Muscle layer of duodenum (tissue), 2 donors: ENCODE results near the gene WDR20.
"Not testable (repeated sequence)": the region's sequence is repeated elsewhere in the genome, so short reads cannot be mapped to it uniquely, and the experiment has no call there.

Experiments
- H3K27ac ChIP-seq: one replicate; pipeline ENCODE4 v1.7.0; 2013; ENCODE audit warnings: mild to moderate bottlenecking, low read length
- H3K27me3 ChIP-seq: one replicate; pipeline ENCODE4 v1.7.0; 2013; ENCODE audit warnings: low read depth, mild to moderate bottlenecking, control low read depth, low read length
- H3K36me3 ChIP-seq, 2 donors: one replicate each; pipeline ENCODE4 v1.7.0; 2013; ENCODE audit warnings: low read length in 2 of 2, control low read depth in 1 of 2, mild to moderate bottlenecking in 1 of 2; ENCODE audit not compliant: insufficient read depth in 2 of 2, control insufficient read depth in 1 of 2
- H3K4me1 ChIP-seq, 2 donors: one replicate each; pipeline ENCODE4 v1.7.0; 2013; ENCODE audit warnings: low read length in 2 of 2, mild to moderate bottlenecking in 2 of 2, control low read depth in 1 of 2, moderate library complexity in 1 of 2; ENCODE audit not compliant: insufficient read depth in 2 of 2, control insufficient read depth in 1 of 2
- H3K4me3 ChIP-seq, 2 donors: one replicate each; pipeline ENCODE4 v1.7.0; 2013; ENCODE audit warnings: low read length in 2 of 2, low read depth in 1 of 2, mild to moderate bottlenecking in 1 of 2
- H3K9me3 ChIP-seq, 2 donors: one replicate each; pipeline ENCODE4 v1.7.0; 2013; ENCODE audit warnings: low read length in 2 of 2, control low read depth in 1 of 2, mild to moderate bottlenecking in 1 of 2; ENCODE audit not compliant: control insufficient read depth in 1 of 2
- donor health status: healthy.

Gene WDR20

GRCh38 chr14:102243795-102244194 lies 104.1 kb downstream of the WDR20 start:
- not testable (repeated sequence) for H3K27ac ChIP-seq, H3K4me3 ChIP-seq

GRCh38 chr14:102246071-102246470 lies 106.4 kb downstream of the WDR20 start:
- H3K9me3 ChIP-seq: no peaks in the 10 kb centered on the region
- H3K4me1 ChIP-seq: no peaks in the 10 kb centered on the region
- peaks cover 0 to 16% of the 10 kb centered on the region in 2 donors for H3K36me3 ChIP-seq
- H3K27me3 ChIP-seq: no peaks in the 10 kb centered on the region
- no peak overlapping the region for H3K27ac ChIP-seq
- no peak overlapping the region for H3K4me3 ChIP-seq

More at GRCh38 chr14:102243795-102244194, 104.1 kb downstream of the WDR20 start:
- H3K9me3 ChIP-seq, H3K36me3 ChIP-seq, H3K4me1 ChIP-seq, H3K27me3 ChIP-seq: not testable (repeated sequence)

- no peak overlapping the region for H3K27ac ChIP-seq
- H3K4me3 ChIP-seq: no peak overlapping the region
- H3K27me3 ChIP-seq: no peaks in the 10 kb centered on the region
- no peaks in the 10 kb centered on the region for H3K4me1 ChIP-seq
- peaks cover 0 to 16% of the 10 kb centered on the region in 2 donors for H3K36me3 ChIP-seq
- no peaks in the 10 kb centered on the region for H3K9me3 ChIP-seq
These were observed 108.4 kb downstream of the WDR20 start for GRCh38 chr14:102248121-102248520.

DNA sequence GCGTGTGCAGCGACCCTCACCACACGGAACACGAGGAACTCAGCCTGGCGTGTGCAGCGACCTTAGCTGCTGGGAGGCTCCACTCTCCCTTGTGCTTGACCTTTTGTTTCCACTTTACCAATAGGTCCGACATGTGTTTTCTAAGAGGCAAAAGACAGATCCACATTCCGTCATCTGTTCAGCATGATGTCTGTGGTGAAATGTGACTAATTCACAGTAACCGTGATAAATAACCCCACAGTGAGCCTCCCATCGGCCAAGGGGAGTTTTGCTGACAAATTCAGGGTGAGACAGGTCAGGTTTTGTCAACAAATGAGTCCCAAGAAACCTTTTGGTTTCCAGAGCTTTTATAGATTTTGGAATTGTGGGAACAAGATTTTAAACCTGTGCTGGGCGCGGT lies 109.3 kb downstream of the WDR20 start:
- H3K36me3 ChIP-seq: peaks cover 0 to 16% of the 10 kb centered on the region in 2 donors
- no peak overlapping the region for H3K4me3 ChIP-seq
- H3K9me3 ChIP-seq: no peaks in the 10 kb centered on the region
- H3K4me1 ChIP-seq: no peaks in the 10 kb centered on the region
- H3K27ac ChIP-seq: no peak overlapping the region
- no peaks in the 10 kb centered on the region for H3K27me3 ChIP-seq

DNA sequence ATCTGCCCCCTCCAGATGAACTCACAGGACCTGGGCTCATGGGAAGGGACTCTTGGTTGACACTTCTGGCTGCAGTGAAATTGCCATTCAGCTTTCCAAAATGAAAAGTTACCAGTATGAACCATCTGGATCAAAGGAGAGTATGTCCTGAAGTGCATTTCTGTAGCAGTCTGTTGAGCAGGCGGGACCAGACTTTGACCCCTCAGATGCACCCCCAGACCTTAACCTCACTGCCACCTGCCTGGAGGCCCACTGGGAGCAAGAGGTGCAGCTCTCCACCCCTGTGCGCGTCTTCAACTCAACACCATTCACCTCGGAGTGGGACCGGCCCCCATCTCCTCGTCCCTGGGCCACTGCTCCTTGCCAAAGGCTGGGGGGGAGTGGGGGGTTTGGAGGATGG lies 110.3 kb downstream of the WDR20 start:
- Histone ChIP-seq H3K36me3 (peaks cover 0 to 16% of the 10 kb centered on the region in 2 donors), H3K27ac (no peak overlapping the region), H3K9me3 (no peaks in the 10 kb centered on the region), H3K4me3 (no peak overlapping the region), H3K27me3 (no peaks in the 10 kb centered on the region), H3K4me1 (peaks cover 0 to under 1% of the 10 kb centered on the region in 2 donors)

- Histone ChIP-seq H3K27ac (no peak overlapping the region), H3K9me3 (no peaks in the 10 kb centered on the region), H3K27me3 (no peaks in the 10 kb centered on the region), H3K4me3 (no peak overlapping the region), H3K4me1 (peaks cover 0 to 7% of the 10 kb centered on the region in 2 donors), H3K36me3 (peaks cover 0 to 16% of the 10 kb centered on the region in 2 donors)
These were observed 110.9 kb downstream of the WDR20 start for GRCh38 chr14:102250636-102251035.

DNA sequence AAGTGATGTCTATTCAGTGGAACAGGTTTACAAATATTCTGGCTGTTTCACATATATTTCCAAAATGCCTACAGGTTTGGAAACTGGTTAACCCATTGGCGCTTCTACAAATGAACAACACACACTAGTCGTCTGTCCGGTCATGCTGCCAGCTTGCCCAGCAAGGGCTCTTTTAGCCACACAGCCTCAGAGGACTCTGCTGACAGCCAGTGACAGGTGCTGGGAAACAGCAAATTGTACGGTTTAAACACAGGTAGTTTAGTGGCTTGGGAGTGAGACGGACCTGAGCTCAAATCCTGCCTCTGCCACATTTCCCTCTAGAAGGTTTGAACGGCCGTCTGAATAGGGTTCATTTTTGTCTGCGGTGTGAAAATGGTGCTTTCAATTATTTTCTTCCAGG lies 111.5 kb downstream of the WDR20 start:
- Histone ChIP-seq H3K4me3 (no peak overlapping the region), H3K4me1 (peaks cover 0 to 7% of the 10 kb centered on the region in 2 donors), H3K27ac (no peak overlapping the region), H3K9me3 (no peaks in the 10 kb centered on the region), H3K27me3 (no peaks in the 10 kb centered on the region), H3K36me3 (peaks cover 0 to 16% of the 10 kb centered on the region in 2 donors)

DNA sequence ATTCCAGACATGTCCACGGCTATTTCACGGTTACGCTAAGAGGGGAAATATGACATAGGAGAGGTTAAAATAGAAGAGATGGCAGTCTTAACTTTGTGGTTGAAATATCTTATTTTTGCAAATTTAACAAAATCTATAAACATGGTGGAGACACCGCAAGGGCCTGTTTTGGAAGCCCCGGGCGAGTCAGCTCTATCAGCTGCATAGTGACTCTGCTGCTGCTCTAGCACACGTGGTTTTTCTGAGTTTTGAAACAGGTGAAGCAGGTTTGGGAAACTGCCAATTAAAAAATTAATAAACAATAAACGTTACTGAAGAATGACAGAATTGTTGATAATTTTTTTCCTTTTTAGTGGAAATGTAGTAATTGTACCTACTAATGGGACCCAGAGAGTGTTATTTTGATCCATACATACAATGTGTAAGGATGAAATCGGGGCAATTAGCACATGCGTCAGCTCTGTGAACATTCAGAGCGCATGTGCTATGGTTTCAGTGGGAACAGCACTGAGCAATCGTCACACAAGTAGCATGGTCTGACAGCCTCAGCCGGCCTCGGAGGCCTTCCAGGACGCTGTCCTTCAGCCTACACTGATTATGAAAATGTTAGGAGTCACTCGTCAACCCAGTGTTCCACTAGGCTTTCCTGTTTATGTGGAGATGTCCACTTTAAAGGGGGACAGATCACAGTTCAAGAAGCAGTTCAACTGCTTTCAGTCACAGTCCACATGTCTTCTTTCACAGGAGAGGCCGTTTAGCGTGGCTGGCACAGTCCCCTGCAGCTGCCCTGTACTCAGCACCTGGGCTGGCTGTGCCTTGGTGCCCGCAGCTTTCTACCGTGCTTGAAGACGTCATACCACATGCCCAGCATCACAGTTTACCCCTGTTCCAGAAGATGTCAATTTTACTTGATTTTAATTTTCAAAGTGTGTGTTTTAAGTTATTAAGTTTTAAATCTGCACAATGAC lies 113.4 kb downstream of the WDR20 start:
- Histone ChIP-seq H3K4me1 (peaks cover 0 to 7% of the 10 kb centered on the region in 2 donors), H3K36me3 (peaks cover 0 to 16% of the 10 kb centered on the region in 2 donors), H3K4me3 (no peak overlapping the region), H3K9me3 (no peaks in the 10 kb centered on the region), H3K27me3 (no peaks in the 10 kb centered on the region), H3K27ac (no peak overlapping the region)

GRCh38 chr14:102255401-102256190 lies 115.9 kb downstream of the WDR20 start:
- Histone ChIP-seq H3K4me3 (no peak overlapping the region), H3K9me3 (no peaks in the 10 kb centered on the region), H3K27ac (no peak overlapping the region), H3K36me3 (peaks cover 0 to 3% of the 10 kb centered on the region in 2 donors), H3K27me3 (no peaks in the 10 kb centered on the region), H3K4me1 (peaks cover 0 to 7% of the 10 kb centered on the region in 2 donors)

GRCh38 chr14:102256716-102257115 lies 117.0 kb downstream of the WDR20 start:
- Histone ChIP-seq H3K4me1 (peaks cover 0 to 7% of the 10 kb centered on the region in 2 donors), H3K27me3 (no peaks in the 10 kb centered on the region), H3K4me3 (no peak overlapping the region), H3K36me3 (no peaks in the 10 kb centered on the region), H3K9me3 (no peaks in the 10 kb centered on the region), H3K27ac (no peak overlapping the region)

DNA sequence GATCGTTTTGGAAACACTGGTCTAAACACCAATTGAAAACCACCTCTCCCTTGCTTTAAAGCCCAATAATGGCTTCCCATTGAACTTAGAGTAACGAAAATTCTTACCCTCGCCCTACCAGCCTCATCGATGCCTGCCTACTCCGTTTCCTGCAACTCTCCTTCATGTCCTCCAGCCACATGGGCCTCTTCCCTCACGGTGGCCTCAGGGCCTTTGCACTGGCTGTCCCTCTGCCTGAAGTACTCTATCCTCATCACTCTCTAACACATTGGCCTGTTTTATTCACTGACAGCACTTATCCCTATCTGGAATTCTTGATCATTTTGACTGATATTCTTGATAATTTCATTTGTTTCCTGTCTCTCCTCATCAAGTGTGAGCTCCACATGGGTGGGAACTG lies 118.4 kb downstream of the WDR20 start:
- H3K9me3 ChIP-seq: no peaks in the 10 kb centered on the region
- no peak overlapping the region for H3K4me3 ChIP-seq
- H3K4me1 ChIP-seq: peaks cover 0 to 7% of the 10 kb centered on the region in 2 donors
- H3K36me3 ChIP-seq: no peaks in the 10 kb centered on the region
- H3K27ac ChIP-seq: no peak overlapping the region
- H3K27me3 ChIP-seq: no peaks in the 10 kb centered on the region
